HG02870 (cell line): ENCODE data around the gene SCGN.

ENCODE experiments used
- ATAC-seq: cut with Tn5 transposase; IDR thresholded peaks from one replicate; pipeline ENCODE4 v1.9.1; 2021; ENCODE audit warnings: mild to moderate bottlenecking, moderate library complexity; ENCODE audit not compliant: unreplicated experiment

Gene SCGN, protein sequence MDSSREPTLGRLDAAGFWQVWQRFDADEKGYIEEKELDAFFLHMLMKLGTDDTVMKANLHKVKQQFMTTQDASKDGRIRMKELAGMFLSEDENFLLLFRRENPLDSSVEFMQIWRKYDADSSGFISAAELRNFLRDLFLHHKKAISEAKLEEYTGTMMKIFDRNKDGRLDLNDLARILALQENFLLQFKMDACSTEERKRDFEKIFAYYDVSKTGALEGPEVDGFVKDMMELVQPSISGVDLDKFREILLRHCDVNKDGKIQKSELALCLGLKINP

GRCh38 chr6:25652007-25652515 is at the start of gene SCGN:
TSS of gene SCGN (plus strand) at chr6:25652215. CDS start at chr6:25652404, 189 bp downstream.
- no peak for ATAC-seq

DNA sequence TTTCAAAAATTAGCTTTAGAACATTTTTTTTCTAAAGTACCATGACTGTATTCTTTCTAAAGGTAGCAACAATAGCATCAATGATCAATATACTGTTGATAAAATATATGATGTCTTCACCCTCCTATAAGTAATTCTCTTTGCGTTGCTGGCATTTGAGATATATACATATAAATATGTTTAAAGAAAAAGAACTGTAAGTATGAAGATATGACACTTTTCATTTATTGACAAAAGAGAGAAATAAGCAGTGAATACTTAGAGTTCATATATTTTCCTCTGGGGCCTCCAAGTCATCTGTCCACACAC is 49.4 kb upstream of the SCGN start:
- ATAC-seq: no peak

- no peak for ATAC-seq
Observed at GRCh38 chr6:25603251-25603650, 48.8 kb upstream of the SCGN start.

- ATAC-seq: no peak
Observed at GRCh38 chr6:25606151-25606550, 45.9 kb upstream of the SCGN start.

DNA sequence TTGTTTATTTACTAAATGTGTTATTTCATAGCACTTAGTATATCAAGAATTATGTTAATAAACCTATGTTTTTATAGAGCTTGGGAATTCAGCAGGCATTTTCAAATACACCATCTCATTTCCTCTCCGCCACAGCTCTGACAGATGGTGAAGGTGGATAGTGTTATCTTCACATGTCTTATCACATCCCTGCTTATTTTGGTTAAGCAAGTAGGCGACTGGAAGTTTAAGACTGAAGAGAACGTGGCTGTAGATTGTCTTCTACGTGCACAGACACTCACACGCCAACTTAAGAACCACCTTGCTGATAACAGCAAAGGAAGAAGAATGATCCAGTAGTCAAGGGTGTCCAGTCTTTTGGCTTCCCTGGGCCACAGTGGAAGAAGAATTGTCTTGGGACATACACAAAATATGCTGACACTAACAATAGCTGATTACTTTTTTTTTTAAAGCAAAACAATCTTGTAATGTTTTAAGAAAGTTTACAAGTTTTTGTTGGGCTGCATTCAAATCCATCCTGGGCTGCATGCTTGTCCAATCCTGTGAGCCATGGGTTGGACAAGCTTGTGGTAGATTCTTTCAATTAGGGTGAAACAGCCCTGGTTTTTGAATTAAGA is 43.3 kb upstream of the SCGN start:
- no peak for ATAC-seq

DNA sequence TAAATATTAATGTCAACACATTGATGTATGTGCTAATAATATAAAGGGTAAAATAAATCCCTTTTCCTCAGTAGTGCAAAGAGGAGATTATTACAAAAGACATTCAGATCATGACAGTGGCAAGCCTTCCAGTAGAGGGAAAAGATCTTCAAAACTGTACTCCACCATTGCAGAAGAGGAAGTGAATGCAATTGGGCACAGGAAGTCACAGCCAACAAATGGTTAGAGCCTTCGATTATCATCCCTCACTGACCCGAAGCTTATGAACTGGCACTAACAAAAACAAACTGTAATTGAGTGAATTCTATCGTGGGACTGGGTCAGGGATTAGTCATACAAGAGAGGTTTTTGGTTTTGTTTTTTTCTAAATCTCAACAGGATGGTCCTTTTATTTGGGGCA is 39.3 kb upstream of the SCGN start:
- no peak for ATAC-seq

GRCh38 chr6:25613415-25613814 is 38.6 kb upstream of the SCGN start:
- no peak for ATAC-seq

GRCh38 chr6:25614052-25614451 is 38.0 kb upstream of the SCGN start:
- ATAC-seq: no peak

DNA sequence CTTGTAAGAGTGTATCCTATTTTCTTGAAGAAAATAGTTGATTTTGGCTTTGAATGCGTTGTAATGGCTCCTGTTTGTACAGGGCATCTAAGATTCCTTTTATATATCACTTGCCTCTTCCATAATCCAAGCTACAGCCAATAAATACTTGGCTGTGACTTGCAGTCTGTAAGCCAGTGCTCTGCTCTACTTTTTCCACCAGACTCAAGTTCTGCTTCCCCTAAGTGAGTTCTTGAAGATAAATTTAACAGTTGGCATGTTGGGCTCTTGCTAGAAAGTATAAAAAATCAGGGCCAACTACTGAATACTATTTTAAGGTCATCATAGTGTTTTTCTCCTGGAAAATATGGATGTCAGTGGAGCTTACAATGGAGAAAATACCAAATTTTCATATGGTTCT is 36.5 kb upstream of the SCGN start:
- no peak for ATAC-seq

GRCh38 chr6:25617997-25618396 is 34.0 kb upstream of the SCGN start:
- no peak for ATAC-seq

DNA sequence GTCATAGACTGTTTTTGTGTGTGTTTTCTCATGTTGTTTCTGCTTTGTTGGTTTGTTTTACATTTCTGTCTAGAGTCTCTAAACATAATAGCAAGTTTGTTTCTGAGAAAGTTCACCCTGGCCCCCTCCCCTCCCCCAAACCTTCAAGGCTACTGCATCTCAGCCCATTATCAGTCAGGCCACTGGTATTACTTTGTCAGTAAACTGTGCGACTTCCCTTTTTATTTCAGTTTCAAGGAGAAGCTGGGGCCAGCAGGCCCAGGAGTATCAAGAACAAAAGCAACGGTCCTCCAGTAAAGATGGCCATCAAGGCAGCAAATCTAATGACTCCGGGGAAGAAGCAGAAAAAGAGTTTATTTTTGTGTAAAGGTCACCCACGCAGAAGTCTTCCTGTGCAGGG is 32.8 kb upstream of the SCGN start:
- no peak for ATAC-seq

DNA sequence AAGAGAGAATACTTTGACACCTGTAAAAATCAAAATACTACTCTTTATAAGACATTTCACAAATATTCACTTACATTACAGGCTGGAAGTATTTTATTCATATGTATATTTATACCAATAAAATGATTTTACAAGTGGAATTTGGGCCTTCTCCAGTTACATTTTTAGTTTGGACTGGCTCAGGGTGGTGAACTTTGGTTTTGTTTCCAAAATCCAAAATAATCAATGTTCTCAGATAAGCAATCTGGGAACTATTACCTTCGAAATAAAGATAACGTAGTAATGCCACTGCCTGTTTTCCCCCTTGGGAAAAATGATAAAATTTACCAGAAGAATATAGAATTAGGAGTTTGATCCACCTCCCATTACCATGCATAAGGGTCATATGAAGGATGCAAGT is 31.6 kb upstream of the SCGN start:
- no peak for ATAC-seq

GRCh38 chr6:25623065-25623464 is 28.9 kb upstream of the SCGN start:
- ATAC-seq: no peak

- ATAC-seq: no peak
Observed at GRCh38 chr6:25623879-25624278, 28.1 kb upstream of the SCGN start.

DNA sequence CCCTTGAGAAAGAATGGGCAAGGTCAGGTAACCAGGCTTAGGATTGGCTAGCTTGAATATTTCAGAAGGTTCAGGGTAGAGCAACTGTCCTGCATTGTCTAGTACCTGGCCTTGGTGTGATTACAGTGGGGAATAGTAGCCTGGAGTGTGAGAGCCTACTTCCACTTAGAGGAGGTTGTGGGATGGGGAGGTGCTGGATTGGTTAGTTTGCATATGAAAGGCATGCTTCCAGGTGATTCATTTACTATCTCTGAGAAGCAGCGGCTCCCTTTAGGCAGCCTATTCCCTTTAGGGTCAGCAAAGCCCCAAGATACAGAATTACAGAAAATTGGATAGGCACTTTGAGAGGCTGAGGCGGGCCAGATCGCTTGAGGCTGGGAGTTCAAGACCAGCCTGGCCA is 25.0 kb upstream of the SCGN start:
- ATAC-seq: no peak

DNA sequence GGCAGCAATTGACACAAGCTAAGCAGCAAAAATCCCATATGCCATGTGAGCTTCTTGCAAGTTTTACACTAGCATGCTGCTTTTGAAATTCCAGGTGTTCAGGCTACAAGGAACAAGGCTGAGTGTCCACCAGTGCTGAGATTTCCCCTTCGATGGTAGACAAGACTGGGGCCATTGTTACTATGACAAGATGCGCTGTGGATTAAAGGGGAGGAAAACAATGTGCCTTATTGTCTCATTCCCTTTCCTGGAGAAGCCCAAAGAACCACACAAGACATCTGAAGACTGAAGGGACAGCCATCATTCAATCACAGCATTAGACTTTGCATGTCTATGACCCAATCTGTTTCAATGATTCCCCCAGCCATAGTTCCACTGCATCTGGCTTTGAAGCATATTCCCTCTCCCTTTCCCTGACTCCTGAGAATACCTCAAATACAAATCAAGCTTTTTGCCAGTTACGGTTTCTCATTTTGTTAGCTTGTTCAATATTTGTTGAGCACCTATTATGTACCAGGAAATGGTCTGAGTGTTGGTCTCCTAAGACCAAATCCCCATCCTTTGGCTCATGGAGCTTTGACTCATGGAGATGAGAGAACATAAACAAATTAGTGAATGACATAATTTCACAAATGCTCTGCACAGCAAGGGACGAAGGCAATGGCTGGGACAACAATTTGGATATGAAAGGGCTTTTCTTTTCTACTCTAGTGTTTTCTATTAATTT is 23.4 kb upstream of the SCGN start:
- no peak for ATAC-seq

DNA sequence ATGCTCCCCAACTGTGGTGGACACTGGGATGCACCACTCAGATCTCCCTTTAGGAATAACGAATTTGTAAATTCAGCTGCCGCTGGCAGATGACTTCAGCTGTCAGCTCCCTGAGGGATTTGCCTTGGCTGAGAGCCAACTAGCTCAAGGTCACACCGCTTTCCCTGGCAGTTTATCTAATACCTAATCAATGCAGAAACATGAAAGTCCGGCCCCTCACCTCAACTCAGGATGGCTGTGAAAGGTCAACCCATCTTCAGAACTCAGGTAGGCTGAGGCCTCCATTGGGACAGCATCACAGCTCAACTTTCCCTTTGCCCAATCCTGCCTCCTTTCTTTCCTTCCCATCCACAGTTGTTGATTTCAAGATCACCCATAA is 22.8 kb upstream of the SCGN start:
- ATAC-seq: no peak

- ATAC-seq: no peak
Observed at GRCh38 chr6:25630508-25631278, 21.3 kb upstream of the SCGN start.

DNA sequence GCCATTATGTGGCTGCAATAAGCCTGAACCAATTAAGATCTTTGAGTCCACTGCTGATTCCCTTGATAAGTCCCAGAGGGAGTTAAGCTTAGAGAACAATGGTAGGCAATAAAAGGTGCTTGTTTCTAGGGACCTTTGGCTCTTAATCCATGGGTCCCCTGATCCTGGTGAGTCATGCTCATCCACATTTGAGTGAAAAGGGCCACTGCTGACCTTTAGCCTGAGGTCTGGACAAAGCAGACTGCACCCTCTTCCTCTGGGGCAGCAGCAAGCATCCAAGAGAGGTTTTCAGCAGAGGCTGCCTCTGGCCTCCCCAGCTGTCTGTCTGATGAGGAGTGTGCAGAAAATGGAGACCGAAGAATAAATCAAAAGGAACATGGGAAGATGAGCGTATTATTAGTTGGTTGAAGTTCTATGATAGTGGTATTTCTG is 16.1 kb upstream of the SCGN start:
- no peak for ATAC-seq

DNA sequence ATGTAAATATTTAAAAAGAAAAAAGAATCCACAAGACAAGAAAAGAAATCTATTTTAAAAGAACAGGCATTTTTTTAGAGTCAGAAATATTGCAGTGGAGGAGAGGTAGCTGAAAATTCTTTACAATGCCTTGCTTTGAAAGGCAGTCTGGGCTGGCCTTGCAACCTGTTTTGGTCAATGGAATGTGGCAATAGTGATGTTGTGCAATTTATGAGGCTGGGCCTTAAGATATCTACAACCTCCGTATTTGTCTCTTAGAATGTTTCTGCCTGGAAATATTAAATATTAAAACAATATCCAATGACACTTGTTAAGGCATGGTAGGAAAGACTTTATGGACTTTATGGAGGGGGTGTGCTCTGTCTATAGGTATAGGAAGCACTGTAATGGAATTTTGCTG is 14.8 kb upstream of the SCGN start:
- ATAC-seq: no peak

GRCh38 chr6:25637960-25638434 is 14.0 kb upstream of the SCGN start:
- ATAC-seq: no peak
